ENCODE measurements around the gene DLX6. TPM values are rescaled to one million over a fixed set of nuclear protein-coding genes. Genes with fewer than 3 reads are reported as not detected.

The DLX6 gene
- total RNA-seq, 1 experiment from 2014 or later: not detected

GRCh38 chr7:96986901-96987300, 18.5 kb upstream of the DLX6 start (continued):
- TF ChIP-seq ATF3 (IDR thresholded peaks at IDR 0.05): no peak
- no peak for TF ChIP-seq POLR2A (IDR thresholded peaks at IDR 0.05; ENCODE audit: borderline replicate concordance, extremely low read depth, insufficient read depth, insufficient read length)
- no peak for TF ChIP-seq CEBPB (IDR thresholded peaks at IDR 0.05; ENCODE audit: low read depth)

- Histone ChIP-seq H4K20me1 (ENCODE audit: insufficient read depth) (no peaks in the 10 kb centered on the region), H3K27ac (ENCODE audit: low read depth, low read length) (no peak overlapping the region), H3K4me1 (ENCODE audit: control insufficient read depth in 1 of 2, insufficient read depth in 2 of 2, low read length in 2 of 2) (no peaks in the 10 kb centered on the region), H3K27me3 (ENCODE audit: insufficient read depth, low read length) (peaks cover 63% of the 10 kb centered on the region), H3K79me2 (ENCODE audit: insufficient read depth, low read length) (no peaks in the 10 kb centered on the region), H3K4me3 (replicated peaks in 1 of 2; ENCODE audit: low read depth in 1 of 2, low read length in 2 of 2) (no peak overlapping the region), H3K9me2 (ENCODE audit: insufficient read depth) (no peaks in the 10 kb centered on the region), H3K36me3 (ENCODE audit: control insufficient read depth in 1 of 2, insufficient read depth in 2 of 2, low read length in 2 of 2) (no peaks in the 10 kb centered on the region), H2AFZ (ENCODE audit: low read depth, low read length, poor library complexity, severe bottlenecking) (no peak overlapping the region), H3K9me3 (ENCODE audit: control insufficient read depth in 1 of 2, insufficient read depth in 1 of 2, low read depth in 1 of 2, low read length in 2 of 2) (no peaks in the 10 kb centered on the region), H3K9ac (ENCODE audit: low read length) (no peak overlapping the region), H3K4me2 (ENCODE audit: low read length) (no peak overlapping the region)
- TF ChIP-seq EZH2 (IDR thresholded peaks at IDR 0.05): no peak
- TF ChIP-seq SRF (IDR thresholded peaks at IDR 0.05; ENCODE audit: low read depth): no peak
- TF ChIP-seq JUND (IDR thresholded peaks at IDR 0.05): no peak
- no peak for TF ChIP-seq TCF7L2 (IDR thresholded peaks at IDR 0.05; ENCODE audit: borderline replicate concordance, extremely low read depth, insufficient read depth, insufficient read length)
- TF ChIP-seq YY1 (IDR thresholded peaks at IDR 0.05; ENCODE audit: extremely low read depth, insufficient replicate concordance, low read depth, low read length): no peak
- TF ChIP-seq RAD21 (IDR thresholded peaks at IDR 0.05; ENCODE audit: low read depth): no peak
- no peak for TF ChIP-seq SIN3A (IDR thresholded peaks at IDR 0.05; ENCODE audit: low read depth)
- TF ChIP-seq ZBTB33 (IDR thresholded peaks at IDR 0.05; ENCODE audit: extremely low read depth, insufficient replicate concordance, low read length): no peak
- TF ChIP-seq FOSL1 (IDR thresholded peaks at IDR 0.05; ENCODE audit: low read depth): no peak
- TF ChIP-seq ATF3 (IDR thresholded peaks at IDR 0.05): no peak
- TF ChIP-seq, protein P1, sequence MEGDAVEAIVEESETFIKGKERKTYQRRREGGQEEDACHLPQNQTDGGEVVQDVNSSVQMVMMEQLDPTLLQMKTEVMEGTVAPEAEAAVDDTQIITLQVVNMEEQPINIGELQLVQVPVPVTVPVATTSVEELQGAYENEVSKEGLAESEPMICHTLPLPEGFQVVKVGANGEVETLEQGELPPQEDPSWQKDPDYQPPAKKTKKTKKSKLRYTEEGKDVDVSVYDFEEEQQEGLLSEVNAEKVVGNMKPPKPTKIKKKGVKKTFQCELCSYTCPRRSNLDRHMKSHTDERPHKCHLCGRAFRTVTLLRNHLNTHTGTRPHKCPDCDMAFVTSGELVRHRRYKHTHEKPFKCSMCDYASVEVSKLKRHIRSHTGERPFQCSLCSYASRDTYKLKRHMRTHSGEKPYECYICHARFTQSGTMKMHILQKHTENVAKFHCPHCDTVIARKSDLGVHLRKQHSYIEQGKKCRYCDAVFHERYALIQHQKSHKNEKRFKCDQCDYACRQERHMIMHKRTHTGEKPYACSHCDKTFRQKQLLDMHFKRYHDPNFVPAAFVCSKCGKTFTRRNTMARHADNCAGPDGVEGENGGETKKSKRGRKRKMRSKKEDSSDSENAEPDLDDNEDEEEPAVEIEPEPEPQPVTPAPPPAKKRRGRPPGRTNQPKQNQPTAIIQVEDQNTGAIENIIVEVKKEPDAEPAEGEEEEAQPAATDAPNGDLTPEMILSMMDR (IDR thresholded peaks at IDR 0.05 in 2 of 3, conservative IDR thresholded peaks at IDR 0.05 in 1 of 3; ENCODE audit: borderline replicate concordance in 1 of 3, insufficient read depth in 1 of 3, low read depth in 2 of 3, low read length in 2 of 3): no peak
- TF ChIP-seq MAX (IDR thresholded peaks at IDR 0.05): no peak
- TF ChIP-seq POLR2AphosphoS5 (IDR thresholded peaks at IDR 0.05; ENCODE audit: low read depth, low read length): no peak
- no peak for TF ChIP-seq REST (IDR thresholded peaks at IDR 0.05; ENCODE audit: low read depth)
- no peak for ATAC-seq
- ChIA-PET CTCF (no interaction called here), POLR2A (no interaction called here), RAD21 (ENCODE audit: low non-redundant PET in 1 of 2, low total read pairs in 2 of 2, uncharacterized antibody in 2 of 2, unreplicated experiment in 2 of 2) (no interaction called here)
- intact Hi-C loops (cut with micrococcal nuclease): no loop called here
- DNase-seq (ENCODE audit: low read depth, low spot score): no peak
- BruUV-seq (replicated peaks): no TSS peak
These were observed 17.6 kb upstream of the DLX6 start for GRCh38 chr7:96987719-96988118.
